OCI-LY1 (cell line): ENCODE results near the gene PCDH12.

Experiments used
- H2AFZ ChIP-seq: fragments of 200-600 bp; sonication (generic), shearing (Covaris generic); 2 replicates; pipeline ENCODE4 v1.6.0; 2014; ENCODE audit warnings: antibody characterized with exemption, mild to moderate bottlenecking, low read length
- H3F3A ChIP-seq: fragments of 200-600 bp; sonication (generic), shearing (Covaris generic); 2 replicates; pipeline ENCODE4 v1.6.0; 2014; ENCODE audit warnings: mild to moderate bottlenecking, antibody characterized with exemption, low read length, moderate library complexity; ENCODE audit not compliant: insufficient read depth
- H3K27ac ChIP-seq: fragments of 200-600 bp; sonication (generic); 2 replicates; pipeline ENCODE4 v1.5.1; 2014; ENCODE audit warnings: low read length, mixed run types, mild to moderate bottlenecking, low read depth; ENCODE audit not compliant: poor library complexity, severe bottlenecking
- H3K27me3 ChIP-seq: fragments of 200-600 bp; sonication (generic); 2 replicates; pipeline ENCODE4 v1.6.0; 2014; ENCODE audit warnings: antibody characterized with exemption, mild to moderate bottlenecking, low read length, moderate library complexity; ENCODE audit not compliant: insufficient read depth
- H3K36me3 ChIP-seq: fragments of 200-600 bp; sonication (generic); 2 replicates; pipeline ENCODE4 v1.6.1; 2014; ENCODE audit warnings: mild to moderate bottlenecking, antibody characterized with exemption, low read length, moderate library complexity, mixed read lengths; ENCODE audit not compliant: insufficient read depth
- H3K4me1 ChIP-seq: fragments of 200-600 bp; sonication (generic); 2 replicates; pipeline ENCODE4 v1.5.1; 2014; ENCODE audit warnings: mild to moderate bottlenecking, low read length, moderate library complexity; ENCODE audit not compliant: insufficient read depth, severe bottlenecking
- H3K4me2 ChIP-seq: fragments of 200-600 bp; sonication (generic), shearing (Covaris generic); 2 replicates; pipeline ENCODE4 v1.6.1; 2014; ENCODE audit warnings: low read length
- H3K4me3 ChIP-seq: fragments of 200-600 bp; sonication (generic); 2 replicates; pipeline ENCODE4 v1.5.1; 2014; ENCODE audit warnings: low read length, low read depth, mild to moderate bottlenecking, mixed read lengths; ENCODE audit not compliant: poor library complexity, severe bottlenecking
- H3K79me2 ChIP-seq: fragments of 200-600 bp; shearing (Covaris generic); 2 replicates; pipeline ENCODE4 v1.6.1; 2016; ENCODE audit warnings: mixed run types, low read length, mixed read lengths; ENCODE audit not compliant: insufficient read depth
- H3K9ac ChIP-seq: fragments of 200-600 bp; sonication (generic), shearing (Covaris generic); 2 replicates; pipeline ENCODE4 v1.6.1; 2014; ENCODE audit warnings: mild to moderate bottlenecking, low read length, mixed read lengths
- H3K9me2 ChIP-seq: fragments of 200-600 bp; sonication (generic), shearing (Covaris generic); 2 replicates; pipeline ENCODE4 v1.6.1; 2014; ENCODE audit warnings: low read depth, mild to moderate bottlenecking, low read length, mixed read lengths
- H3K9me3 ChIP-seq: fragments of 200-600 bp; shearing (Covaris generic); 2 replicates; pipeline ENCODE4 v1.6.1; 2014; ENCODE audit warnings: low read length, mixed read lengths
- H4K20me1 ChIP-seq: fragments of 200-600 bp; sonication (generic), shearing (Covaris generic); 2 replicates; pipeline ENCODE4 v1.6.0; 2016; ENCODE audit warnings: mild to moderate bottlenecking, low read length; ENCODE audit not compliant: insufficient read depth
- CTCF ChIP-seq: fragments of 200-600 bp; sonication (generic), shearing (Covaris generic); IDR thresholded peaks from 2 replicates; pipeline ENCODE4 v1.5.1; 2017; ENCODE audit warnings: mild to moderate bottlenecking, antibody characterized with exemption, low read length, moderate library complexity, mixed read lengths
- EZH2 ChIP-seq: fragments of 200-600 bp; sonication (generic), shearing (Covaris generic); IDR thresholded peaks from 2 replicates; pipeline ENCODE4 v1.8.0; 2017; ENCODE audit warnings: borderline replicate concordance, mixed run types, mild to moderate bottlenecking, antibody characterized with exemption, low read length, moderate library complexity, mixed read lengths

The PCDH12 gene

GRCh38 chr5:141898448-141899049 lies 59.5 kb downstream of the PCDH12 start:
- TF ChIP-seq CTCF (no peak), EZH2 (no peak)
- Histone ChIP-seq H3K9ac (no peak overlapping the region), H3K4me1 (no peaks in the 10 kb centered on the region), H3K4me2 (no peak overlapping the region), H3K9me2 (no peaks in the 10 kb centered on the region), H3K27ac (no peak overlapping the region), H3F3A (no peaks in the 10 kb centered on the region), H3K79me2 (no peaks in the 10 kb centered on the region), H3K36me3 (no peaks in the 10 kb centered on the region), H3K9me3 (no peaks in the 10 kb centered on the region), H2AFZ (no peak overlapping the region), H4K20me1 (no peaks in the 10 kb centered on the region), H3K4me3 (no peak overlapping the region), H3K27me3 (0 out of 2 replicates have a peak, but pooled peaks cover 3% of the 10 kb centered on the region)

GRCh38 chr5:141897425-141897824 lies 60.6 kb downstream of the PCDH12 start:
- TF ChIP-seq CTCF (no peak), EZH2 (no peak)
- Histone ChIP-seq H3K4me1 (no peaks in the 10 kb centered on the region), H3K9me2 (no peaks in the 10 kb centered on the region), H3K27ac (no peak overlapping the region), H4K20me1 (no peaks in the 10 kb centered on the region), H3K79me2 (no peaks in the 10 kb centered on the region), H3K4me2 (no peak overlapping the region), H3K9ac (no peak overlapping the region), H2AFZ (no peak overlapping the region), H3K9me3 (no peaks in the 10 kb centered on the region), H3F3A (no peaks in the 10 kb centered on the region), H3K36me3 (no peaks in the 10 kb centered on the region), H3K27me3 (0 out of 2 replicates have a peak, but pooled peaks cover 3% of the 10 kb centered on the region), H3K4me3 (no peak overlapping the region)
